Measurements from ENCODE around the gene PNPLA6. TPM values are rescaled to one million over a fixed set of nuclear protein-coding genes. Genes with fewer than 3 reads are reported as not detected.

The PNPLA6 gene
- total and polyA plus RNA-seq, 2 experiments from 2014 or later = 66.6 to 135 TPM

DNA sequence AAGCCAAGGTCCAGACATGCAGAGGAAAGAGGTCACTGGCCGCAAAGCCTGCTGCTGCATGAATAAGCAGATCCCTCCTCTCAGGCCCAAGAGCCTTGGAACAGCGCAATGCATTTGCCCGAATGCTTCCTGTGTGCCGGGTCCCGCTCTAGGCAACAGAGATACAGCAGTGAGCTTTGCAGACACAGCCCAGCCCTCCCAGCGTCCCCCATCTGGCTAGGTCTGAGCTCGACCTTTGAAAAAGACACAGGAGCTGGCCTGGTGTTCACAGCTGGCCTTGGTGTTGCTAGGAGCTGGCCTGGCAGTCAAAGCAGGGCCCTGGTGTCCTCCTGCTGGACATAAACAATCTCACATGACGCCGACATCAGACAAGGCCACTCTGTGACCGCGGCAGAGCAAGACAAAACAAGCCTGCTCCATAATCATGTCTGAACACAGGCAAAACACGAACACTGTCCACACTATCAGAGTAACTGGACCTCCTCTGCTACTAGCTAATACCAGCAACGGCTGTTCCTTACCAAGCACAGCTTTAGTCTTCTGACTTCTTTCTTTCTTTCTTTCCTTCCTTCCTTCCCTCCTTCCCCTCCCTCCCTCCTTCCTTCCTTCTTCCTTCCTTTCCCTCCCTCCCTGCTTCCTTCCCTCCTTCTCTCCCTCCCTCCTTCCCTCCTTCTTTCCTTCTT lies 41.0 kb upstream of the PNPLA6 start:
- ATAC-seq (no peak; the same call in 2 of the 3 replicates), DNase-seq (ENCODE audit: low spot score) (no peak)
- Histone ChIP-seq H2AFZ (0 out of 2 replicates have a peak overlapping the region, but pooled peaks have one; percentile 63), H3K27ac (ENCODE audit: low read depth) (no peak overlapping the region), H4K20me1 (replicated peaks; ENCODE audit: insufficient read depth) (no peaks in the 10 kb centered on the region), H3F3A (replicated peaks; ENCODE audit: low read depth) (no peaks in the 10 kb centered on the region), H3K9me2 (ENCODE audit: insufficient read depth) (no peaks in the 10 kb centered on the region), H3K4me2 (no peak overlapping the region), H3K4me3 (no peak overlapping the region), H3K79me2 (replicated peaks; ENCODE audit: insufficient read depth) (no peaks in the 10 kb centered on the region), H3K4me1 (ENCODE audit: insufficient read depth) (peaks cover 2% of the 10 kb centered on the region), H3K27me3 (ENCODE audit: insufficient read depth) (peaks cover 5% of the 10 kb centered on the region), H3K36me3 (ENCODE audit: insufficient read depth) (no peaks in the 10 kb centered on the region)
- Mint-ChIP-seq H3K4me1 (peaks cover 3% of the 10 kb centered on the region), H3K27ac (no peak overlapping the region), H3K36me3 (ENCODE audit: low read depth) (no peaks in the 10 kb centered on the region), H3K27me3 (ENCODE audit: insufficient read depth, low read depth, poor library complexity) (peaks cover 8% of the 10 kb centered on the region), H3K9me3 (no peaks in the 10 kb centered on the region; the same call in 2 of the 3 replicates), H3K4me3 (no peak overlapping the region)
- TF ChIP-seq ZNF331 (CRISPR knock-in tag; IDR thresholded peaks at IDR 0.05; ENCODE audit: low read depth) = no peak
- no peak for TF ChIP-seq JUNB (IDR thresholded peaks at IDR 0.05; ENCODE audit: unreplicated experiment)
- TF ChIP-seq NANOG (IDR thresholded peaks at IDR 0.05; ENCODE audit: borderline replicate concordance) = no peak
- TF ChIP-seq STAT1 (IDR thresholded peaks at IDR 0.05; ENCODE audit: unreplicated experiment) = no peak
- no peak for TF ChIP-seq ZNF114 (CRISPR knock-in tag; IDR thresholded peaks at IDR 0.05)
- TF ChIP-seq POLR2AphosphoS5 (IDR thresholded peaks at IDR 0.05; ENCODE audit: low read depth) = no peak
- no peak for TF ChIP-seq CREB1 (CRISPR knock-in tag; IDR thresholded peaks at IDR 0.05; ENCODE audit: low read depth)
- TF ChIP-seq, protein P1, sequence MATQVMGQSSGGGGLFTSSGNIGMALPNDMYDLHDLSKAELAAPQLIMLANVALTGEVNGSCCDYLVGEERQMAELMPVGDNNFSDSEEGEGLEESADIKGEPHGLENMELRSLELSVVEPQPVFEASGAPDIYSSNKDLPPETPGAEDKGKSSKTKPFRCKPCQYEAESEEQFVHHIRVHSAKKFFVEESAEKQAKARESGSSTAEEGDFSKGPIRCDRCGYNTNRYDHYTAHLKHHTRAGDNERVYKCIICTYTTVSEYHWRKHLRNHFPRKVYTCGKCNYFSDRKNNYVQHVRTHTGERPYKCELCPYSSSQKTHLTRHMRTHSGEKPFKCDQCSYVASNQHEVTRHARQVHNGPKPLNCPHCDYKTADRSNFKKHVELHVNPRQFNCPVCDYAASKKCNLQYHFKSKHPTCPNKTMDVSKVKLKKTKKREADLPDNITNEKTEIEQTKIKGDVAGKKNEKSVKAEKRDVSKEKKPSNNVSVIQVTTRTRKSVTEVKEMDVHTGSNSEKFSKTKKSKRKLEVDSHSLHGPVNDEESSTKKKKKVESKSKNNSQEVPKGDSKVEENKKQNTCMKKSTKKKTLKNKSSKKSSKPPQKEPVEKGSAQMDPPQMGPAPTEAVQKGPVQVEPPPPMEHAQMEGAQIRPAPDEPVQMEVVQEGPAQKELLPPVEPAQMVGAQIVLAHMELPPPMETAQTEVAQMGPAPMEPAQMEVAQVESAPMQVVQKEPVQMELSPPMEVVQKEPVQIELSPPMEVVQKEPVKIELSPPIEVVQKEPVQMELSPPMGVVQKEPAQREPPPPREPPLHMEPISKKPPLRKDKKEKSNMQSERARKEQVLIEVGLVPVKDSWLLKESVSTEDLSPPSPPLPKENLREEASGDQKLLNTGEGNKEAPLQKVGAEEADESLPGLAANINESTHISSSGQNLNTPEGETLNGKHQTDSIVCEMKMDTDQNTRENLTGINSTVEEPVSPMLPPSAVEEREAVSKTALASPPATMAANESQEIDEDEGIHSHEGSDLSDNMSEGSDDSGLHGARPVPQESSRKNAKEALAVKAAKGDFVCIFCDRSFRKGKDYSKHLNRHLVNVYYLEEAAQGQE (IDR thresholded peaks at IDR 0.05; ENCODE audit: unreplicated experiment) = no peak
- TF ChIP-seq, protein P2, sequence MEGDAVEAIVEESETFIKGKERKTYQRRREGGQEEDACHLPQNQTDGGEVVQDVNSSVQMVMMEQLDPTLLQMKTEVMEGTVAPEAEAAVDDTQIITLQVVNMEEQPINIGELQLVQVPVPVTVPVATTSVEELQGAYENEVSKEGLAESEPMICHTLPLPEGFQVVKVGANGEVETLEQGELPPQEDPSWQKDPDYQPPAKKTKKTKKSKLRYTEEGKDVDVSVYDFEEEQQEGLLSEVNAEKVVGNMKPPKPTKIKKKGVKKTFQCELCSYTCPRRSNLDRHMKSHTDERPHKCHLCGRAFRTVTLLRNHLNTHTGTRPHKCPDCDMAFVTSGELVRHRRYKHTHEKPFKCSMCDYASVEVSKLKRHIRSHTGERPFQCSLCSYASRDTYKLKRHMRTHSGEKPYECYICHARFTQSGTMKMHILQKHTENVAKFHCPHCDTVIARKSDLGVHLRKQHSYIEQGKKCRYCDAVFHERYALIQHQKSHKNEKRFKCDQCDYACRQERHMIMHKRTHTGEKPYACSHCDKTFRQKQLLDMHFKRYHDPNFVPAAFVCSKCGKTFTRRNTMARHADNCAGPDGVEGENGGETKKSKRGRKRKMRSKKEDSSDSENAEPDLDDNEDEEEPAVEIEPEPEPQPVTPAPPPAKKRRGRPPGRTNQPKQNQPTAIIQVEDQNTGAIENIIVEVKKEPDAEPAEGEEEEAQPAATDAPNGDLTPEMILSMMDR (conservative IDR thresholded peaks at IDR 0.05; ENCODE audit: low read depth in 2 of 2) = no peak
- TF ChIP-seq, protein P3, sequence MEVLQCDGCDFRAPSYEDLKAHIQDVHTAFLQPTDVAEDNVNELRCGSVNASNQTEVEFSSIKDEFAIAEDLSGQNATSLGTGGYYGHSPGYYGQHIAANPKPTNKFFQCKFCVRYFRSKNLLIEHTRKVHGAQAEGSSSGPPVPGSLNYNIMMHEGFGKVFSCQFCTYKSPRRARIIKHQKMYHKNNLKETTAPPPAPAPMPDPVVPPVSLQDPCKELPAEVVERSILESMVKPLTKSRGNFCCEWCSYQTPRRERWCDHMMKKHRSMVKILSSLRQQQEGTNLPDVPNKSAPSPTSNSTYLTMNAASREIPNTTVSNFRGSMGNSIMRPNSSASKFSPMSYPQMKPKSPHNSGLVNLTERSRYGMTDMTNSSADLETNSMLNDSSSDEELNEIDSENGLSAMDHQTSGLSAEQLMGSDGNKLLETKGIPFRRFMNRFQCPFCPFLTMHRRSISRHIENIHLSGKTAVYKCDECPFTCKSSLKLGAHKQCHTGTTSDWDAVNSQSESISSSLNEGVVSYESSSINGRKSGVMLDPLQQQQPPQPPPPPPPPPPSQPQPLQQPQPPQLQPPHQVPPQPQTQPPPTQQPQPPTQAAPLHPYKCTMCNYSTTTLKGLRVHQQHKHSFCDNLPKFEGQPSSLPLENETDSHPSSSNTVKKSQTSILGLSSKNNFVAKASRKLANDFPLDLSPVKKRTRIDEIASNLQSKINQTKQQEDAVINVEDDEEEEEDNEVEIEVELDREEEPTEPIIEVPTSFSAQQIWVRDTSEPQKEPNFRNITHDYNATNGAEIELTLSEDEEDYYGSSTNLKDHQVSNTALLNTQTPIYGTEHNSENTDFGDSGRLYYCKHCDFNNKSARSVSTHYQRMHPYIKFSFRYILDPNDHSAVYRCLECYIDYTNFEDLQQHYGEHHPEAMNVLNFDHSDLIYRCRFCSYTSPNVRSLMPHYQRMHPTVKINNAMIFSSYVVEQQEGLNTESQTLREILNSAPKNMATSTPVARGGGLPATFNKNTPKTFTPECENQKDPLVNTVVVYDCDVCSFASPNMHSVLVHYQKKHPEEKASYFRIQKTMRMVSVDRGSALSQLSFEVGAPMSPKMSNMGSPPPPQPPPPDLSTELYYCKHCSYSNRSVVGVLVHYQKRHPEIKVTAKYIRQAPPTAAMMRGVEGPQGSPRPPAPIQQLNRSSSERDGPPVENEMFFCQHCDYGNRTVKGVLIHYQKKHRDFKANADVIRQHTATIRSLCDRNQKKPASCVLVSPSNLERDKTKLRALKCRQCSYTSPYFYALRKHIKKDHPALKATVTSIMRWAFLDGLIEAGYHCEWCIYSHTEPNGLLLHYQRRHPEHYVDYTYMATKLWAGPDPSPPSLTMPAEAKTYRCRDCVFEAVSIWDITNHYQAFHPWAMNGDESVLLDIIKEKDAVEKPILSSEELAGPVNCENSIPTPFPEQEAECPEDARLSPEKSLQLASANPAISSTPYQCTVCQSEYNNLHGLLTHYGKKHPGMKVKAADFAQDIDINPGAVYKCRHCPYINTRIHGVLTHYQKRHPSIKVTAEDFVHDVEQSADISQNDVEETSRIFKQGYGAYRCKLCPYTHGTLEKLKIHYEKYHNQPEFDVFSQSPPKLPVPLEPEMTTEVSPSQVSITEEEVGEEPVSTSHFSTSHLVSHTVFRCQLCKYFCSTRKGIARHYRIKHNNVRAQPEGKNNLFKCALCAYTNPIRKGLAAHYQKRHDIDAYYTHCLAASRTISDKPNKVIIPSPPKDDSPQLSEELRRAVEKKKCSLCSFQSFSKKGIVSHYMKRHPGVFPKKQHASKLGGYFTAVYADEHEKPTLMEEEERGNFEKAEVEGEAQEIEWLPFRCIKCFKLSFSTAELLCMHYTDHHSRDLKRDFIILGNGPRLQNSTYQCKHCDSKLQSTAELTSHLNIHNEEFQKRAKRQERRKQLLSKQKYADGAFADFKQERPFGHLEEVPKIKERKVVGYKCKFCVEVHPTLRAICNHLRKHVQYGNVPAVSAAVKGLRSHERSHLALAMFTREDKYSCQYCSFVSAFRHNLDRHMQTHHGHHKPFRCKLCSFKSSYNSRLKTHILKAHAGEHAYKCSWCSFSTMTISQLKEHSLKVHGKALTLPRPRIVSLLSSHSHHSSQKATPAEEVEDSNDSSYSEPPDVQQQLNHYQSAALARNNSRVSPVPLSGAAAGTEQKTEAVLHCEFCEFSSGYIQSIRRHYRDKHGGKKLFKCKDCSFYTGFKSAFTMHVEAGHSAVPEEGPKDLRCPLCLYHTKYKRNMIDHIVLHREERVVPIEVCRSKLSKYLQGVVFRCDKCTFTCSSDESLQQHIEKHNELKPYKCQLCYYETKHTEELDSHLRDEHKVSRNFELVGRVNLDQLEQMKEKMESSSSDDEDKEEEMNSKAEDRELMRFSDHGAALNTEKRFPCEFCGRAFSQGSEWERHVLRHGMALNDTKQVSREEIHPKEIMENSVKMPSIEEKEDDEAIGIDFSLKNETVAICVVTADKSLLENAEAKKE (CRISPR knock-in tag; IDR thresholded peaks at IDR 0.05) = no peak
- TF ChIP-seq EZH2 (IDR thresholded peaks at IDR 0.05; ENCODE audit: low read depth, unreplicated experiment) = no peak
- no peak for TF ChIP-seq EZH2phosphoT487 (IDR thresholded peaks at IDR 0.05; ENCODE audit: unreplicated experiment)
- TF ChIP-seq, protein P4, sequence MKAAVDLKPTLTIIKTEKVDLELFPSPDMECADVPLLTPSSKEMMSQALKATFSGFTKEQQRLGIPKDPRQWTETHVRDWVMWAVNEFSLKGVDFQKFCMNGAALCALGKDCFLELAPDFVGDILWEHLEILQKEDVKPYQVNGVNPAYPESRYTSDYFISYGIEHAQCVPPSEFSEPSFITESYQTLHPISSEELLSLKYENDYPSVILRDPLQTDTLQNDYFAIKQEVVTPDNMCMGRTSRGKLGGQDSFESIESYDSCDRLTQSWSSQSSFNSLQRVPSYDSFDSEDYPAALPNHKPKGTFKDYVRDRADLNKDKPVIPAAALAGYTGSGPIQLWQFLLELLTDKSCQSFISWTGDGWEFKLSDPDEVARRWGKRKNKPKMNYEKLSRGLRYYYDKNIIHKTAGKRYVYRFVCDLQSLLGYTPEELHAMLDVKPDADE (IDR thresholded peaks at IDR 0.05) = no peak
